Erythroblast (primary cell): ENCODE measurements around the gene CCNB1IP1.

Experiments used
- GATA1 ChIP-seq: IDR thresholded peaks from 2 replicates; pipeline ENCODE4 v1.6.1; 2011; ENCODE audit warnings: low read depth, mild to moderate bottlenecking, control low read depth, low read length, moderate library complexity
- POLR2A ChIP-seq: IDR thresholded peaks from 2 replicates; pipeline ENCODE4 v1.6.1; 2011; ENCODE audit warnings: mild to moderate bottlenecking, low read length

DNA sequence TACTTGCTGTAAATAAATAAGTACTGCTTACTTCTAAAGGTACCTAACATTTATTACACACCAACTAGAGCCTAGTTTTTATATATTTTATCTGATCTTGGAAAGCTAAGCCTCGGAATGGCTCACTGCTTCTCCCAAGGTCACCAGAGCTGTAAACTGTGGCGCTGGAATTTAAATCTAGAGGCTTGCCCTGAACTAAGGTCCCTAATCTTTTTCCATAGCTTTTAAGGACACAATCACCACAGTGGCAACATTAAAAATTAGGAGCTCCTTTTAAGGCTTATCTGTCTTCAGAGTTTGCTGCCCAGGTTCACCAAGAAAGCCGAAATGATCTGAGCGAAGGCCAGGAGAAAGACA, 670 bp downstream of the CCNB1IP1 start:
- TF ChIP-seq POLR2A (no peak), GATA1 (no peak)
